ENCODE results near the gene GALP.

- TF ChIP-seq REST (IDR thresholded peaks at IDR 0.05; ENCODE audit: insufficient read depth in 1 of 2, low read depth in 2 of 2, low read length in 2 of 2) = no peak
- TF ChIP-seq POLR2AphosphoS5 (IDR thresholded peaks at IDR 0.05; ENCODE audit: low read depth, low read length) = no peak
- TF ChIP-seq TAF1 (IDR thresholded peaks at IDR 0.05; ENCODE audit: borderline replicate concordance, insufficient read depth, low read length) = no peak
- no peak for TF ChIP-seq FOXP2 (optimal IDR thresholded peaks at IDR 0.05; ENCODE audit: borderline replicate concordance, extremely low read depth, extremely low read length, insufficient read depth)
Observed at GRCh38 chr19:56177564-56178243, 1.9 kb downstream of the GALP start.

All from PFSK-1 (cell line).